ENCODE results near the gene HLA-DPA1.

HLA-DPA1 gene

DNA sequence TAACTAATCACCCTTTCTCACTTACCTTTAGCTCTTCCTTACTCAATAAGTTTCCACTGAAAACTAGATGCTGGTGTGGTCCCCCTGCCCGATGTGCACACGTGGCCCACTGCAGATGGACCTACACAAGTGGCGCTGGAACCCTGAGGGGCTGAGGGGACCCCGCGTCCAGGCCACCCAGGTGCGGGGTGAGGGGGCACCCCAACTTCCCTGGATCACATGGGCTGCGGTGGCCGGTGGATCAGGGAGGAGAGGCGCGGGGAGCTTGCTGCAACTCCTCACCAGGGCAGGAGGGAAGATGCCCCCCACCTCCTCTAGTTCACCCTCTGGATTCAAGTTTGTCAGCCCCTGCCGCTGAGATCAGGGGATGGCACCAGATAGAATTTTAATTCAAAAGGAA, 51.5 kb downstream of the HLA-DPA1 start:
- no peak for DNase-seq (ENCODE audit: low read depth)
- TF ChIP-seq, protein P1, sequence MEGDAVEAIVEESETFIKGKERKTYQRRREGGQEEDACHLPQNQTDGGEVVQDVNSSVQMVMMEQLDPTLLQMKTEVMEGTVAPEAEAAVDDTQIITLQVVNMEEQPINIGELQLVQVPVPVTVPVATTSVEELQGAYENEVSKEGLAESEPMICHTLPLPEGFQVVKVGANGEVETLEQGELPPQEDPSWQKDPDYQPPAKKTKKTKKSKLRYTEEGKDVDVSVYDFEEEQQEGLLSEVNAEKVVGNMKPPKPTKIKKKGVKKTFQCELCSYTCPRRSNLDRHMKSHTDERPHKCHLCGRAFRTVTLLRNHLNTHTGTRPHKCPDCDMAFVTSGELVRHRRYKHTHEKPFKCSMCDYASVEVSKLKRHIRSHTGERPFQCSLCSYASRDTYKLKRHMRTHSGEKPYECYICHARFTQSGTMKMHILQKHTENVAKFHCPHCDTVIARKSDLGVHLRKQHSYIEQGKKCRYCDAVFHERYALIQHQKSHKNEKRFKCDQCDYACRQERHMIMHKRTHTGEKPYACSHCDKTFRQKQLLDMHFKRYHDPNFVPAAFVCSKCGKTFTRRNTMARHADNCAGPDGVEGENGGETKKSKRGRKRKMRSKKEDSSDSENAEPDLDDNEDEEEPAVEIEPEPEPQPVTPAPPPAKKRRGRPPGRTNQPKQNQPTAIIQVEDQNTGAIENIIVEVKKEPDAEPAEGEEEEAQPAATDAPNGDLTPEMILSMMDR (IDR thresholded peaks at IDR 0.05; ENCODE audit: control insufficient read depth, extremely low read depth, insufficient read depth), result no peak
- no peak overlapping the region for H3K4me3 ChIP-seq (ENCODE audit: low read depth, low read length)

DNA sequence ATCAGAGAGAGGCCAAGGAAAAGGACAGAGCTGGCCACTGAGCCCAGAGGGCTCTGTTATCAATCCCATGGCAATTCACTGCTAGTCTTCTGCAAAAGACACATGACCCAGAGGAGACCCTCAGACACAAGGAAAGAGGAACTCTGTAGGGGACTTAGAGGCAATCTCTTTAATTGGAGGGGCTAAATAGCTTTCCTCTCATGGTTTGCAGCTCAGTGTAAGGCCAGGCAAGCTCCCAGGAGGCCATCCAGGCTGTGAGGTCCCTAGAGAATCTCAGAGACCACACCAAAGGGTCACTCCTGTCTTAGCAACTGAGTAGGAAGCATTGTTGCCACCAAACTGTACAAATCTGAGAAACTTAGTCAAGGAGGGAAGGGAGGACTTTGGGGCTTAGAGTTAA, 54.1 kb downstream of the HLA-DPA1 start:
- TF ChIP-seq, protein P1 (IDR thresholded peaks at IDR 0.05; ENCODE audit: control insufficient read depth, extremely low read depth, insufficient read depth), result no peak
- no peak overlapping the region for H3K4me3 ChIP-seq (ENCODE audit: low read depth, low read length)
- no peak for DNase-seq (ENCODE audit: low read depth)

DNA sequence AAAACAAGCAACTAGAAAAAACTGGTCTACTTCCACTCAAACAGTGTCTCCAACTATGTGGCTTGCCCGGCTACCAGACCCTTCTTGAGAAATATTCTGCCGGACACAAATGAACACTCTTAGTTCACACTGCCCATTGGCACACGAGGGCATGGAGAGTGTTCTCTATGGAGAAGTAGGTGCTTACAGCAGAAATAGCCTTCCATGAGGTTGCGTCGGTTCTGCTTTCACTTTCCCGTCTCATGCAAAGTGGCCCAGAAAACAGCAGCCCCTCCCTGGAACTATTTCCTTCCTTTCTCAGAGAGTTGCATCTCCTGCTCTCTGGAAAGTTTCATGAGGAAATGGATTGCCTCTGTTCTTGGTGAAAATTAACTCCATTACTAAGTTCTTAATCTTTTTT, 54.5 kb downstream of the HLA-DPA1 start:
- TF ChIP-seq, protein P1 (IDR thresholded peaks at IDR 0.05; ENCODE audit: control insufficient read depth, extremely low read depth, insufficient read depth), result no peak
- no peak overlapping the region for H3K4me3 ChIP-seq (ENCODE audit: low read depth, low read length)
- DNase-seq (ENCODE audit: low read depth), result no peak

DNA sequence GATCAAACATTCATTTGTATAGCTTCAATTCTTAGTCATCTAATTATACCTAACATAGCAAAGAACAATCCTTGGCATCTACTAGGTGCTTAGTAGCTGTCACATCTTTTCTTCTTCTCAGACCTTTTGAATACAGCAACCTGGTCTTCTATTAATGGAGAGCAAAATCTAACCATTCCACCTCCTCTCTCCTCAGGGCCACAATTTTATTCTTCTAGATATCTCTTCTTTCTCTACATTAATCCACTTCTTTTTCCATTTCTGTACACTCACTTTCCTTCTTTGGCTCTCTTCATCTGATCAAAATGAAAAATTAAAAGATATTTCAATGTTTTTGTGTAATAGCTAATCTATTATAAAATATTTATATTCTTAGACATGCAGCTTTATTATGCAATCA, 55.0 kb downstream of the HLA-DPA1 start:
- DNase-seq (ENCODE audit: low read depth), result no peak
- TF ChIP-seq, protein P1 (IDR thresholded peaks at IDR 0.05; ENCODE audit: control insufficient read depth, extremely low read depth, insufficient read depth), result no peak
- H3K4me3 ChIP-seq (ENCODE audit: low read depth, low read length), result no peak overlapping the region

DNA sequence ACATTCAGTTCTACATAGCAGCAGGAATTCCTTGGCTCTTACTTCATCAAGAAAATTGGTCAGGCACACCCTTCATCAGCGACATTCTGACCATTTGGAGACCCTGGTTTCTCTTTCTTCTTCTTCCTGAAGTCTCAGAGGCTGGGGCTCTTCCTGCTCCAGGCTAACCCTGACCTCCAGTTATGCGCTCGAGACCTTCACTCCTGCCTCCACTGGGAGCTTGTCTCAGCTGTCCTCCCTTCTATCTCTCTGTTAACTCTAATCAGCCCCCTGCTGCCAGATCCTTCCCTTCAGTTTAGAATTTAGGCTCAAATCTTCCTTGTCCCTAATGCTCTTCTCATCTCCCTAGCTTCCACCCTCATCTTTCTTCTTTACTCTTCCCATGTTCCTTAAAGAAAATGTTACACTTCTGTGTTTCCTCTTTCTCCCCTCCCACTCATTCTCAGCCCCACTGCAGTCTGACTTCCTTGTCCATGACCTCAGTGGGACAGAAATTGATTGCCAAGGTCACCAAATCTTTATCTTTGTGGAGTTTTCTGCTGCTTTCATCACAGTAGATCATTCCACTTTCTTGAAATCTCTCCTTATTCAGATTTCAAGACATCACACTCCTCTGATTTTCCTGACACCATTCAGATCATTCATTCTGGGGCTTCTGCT, 55.6 kb downstream of the HLA-DPA1 start:
- TF ChIP-seq, protein P1 (IDR thresholded peaks at IDR 0.05; ENCODE audit: control insufficient read depth, extremely low read depth, insufficient read depth), result no peak
- DNase-seq (ENCODE audit: low read depth), result no peak
- no peak overlapping the region for H3K4me3 ChIP-seq (ENCODE audit: low read depth, low read length)

DNA sequence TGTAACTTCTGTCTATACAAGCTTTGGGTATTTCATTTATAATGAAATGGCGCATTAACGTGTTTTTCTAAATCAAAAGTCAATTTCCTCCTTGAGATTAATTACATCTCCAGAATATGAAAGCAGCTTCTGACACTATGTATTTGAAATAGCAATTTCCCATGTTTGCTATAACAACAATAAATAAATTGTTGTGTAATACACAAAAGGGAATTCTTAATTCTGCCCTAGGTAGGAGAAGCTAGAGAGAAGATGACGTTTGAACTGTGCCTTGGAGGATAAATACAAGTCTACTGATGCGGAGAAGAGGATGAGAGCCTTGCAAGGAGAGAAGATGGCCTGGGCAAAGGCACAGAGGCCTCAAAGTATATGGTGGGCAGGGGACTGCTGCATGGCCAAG, 56.4 kb downstream of the HLA-DPA1 start:
- no peak for DNase-seq (ENCODE audit: low read depth)
- TF ChIP-seq, protein P1 (IDR thresholded peaks at IDR 0.05; ENCODE audit: control insufficient read depth, extremely low read depth, insufficient read depth), result no peak
- H3K4me3 ChIP-seq (ENCODE audit: low read depth, low read length), result no peak overlapping the region

DNA sequence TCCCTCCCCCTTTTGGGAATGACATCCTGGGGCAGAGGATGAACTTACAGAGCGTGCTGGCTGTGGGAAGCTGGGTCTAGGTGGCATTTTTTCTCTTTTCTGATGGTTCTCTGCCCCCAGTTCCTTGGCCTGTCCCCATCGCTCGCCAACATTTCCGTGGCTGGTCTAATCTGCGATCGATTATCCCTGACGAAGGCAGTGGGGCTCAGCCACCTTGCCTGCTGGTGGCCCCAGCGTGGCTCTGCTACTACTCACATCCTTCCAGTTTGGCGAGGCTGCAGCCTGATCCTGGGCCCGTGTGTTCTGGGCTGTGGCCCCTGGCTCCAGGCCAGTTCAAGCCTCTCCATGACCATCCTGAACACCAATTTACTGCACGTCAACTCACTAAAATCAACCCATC, 57.7 kb downstream of the HLA-DPA1 start:
- TF ChIP-seq, protein P1 (IDR thresholded peaks at IDR 0.05; ENCODE audit: control insufficient read depth, extremely low read depth, insufficient read depth), result no peak
- no peak for DNase-seq (ENCODE audit: low read depth)
- no peak overlapping the region for H3K4me3 ChIP-seq (ENCODE audit: low read depth, low read length)
